Body of pancreas (tissue), 4 donors: ENCODE data around the gene TRAF1. TPM values are rescaled to one million over a fixed set of nuclear protein-coding genes. Genes with fewer than 3 reads are reported as not detected.
A peak's percentile ranks its signal among the peaks of the same experiment; 100 is the strongest.

ENCODE experiments used
- ATAC-seq: fragments of 150-250 bp; one replicate; pipeline ENCODE4 v1.9.1; 2016
- DNase-seq, 4 donors: peaks; one replicate each; pipeline ENCODE4 v3.0.0-alpha.2; 2019
- H3K27ac ChIP-seq, 4 donors: fragments of 200-600 bp; sonication (generic); 1 replicate in 3 of 4; 2 replicates in 1 of 4; pipeline versions ENCODE4 v1.5.1 to v1.6.1; 2016 to 2019; ENCODE audit warnings: mild to moderate bottlenecking in 1 of 4, mixed read lengths in 1 of 4, moderate library complexity in 1 of 4
- H3K27me3 ChIP-seq, 2 donors: fragments of 200-600 bp; sonication (generic); one replicate each; pipeline ENCODE4 v1.6.0; 2016; ENCODE audit warnings: mild to moderate bottlenecking in 1 of 2
- H3K36me3 ChIP-seq, 2 donors: fragments of 200-600 bp; sonication (generic); replicated peaks in 1 of 2; 2 replicates each; pipeline ENCODE4 v1.5.1; 2016; ENCODE audit warnings: low read depth in 2 of 2; ENCODE audit not compliant: insufficient read depth in 1 of 2
- H3K4me1 ChIP-seq: fragments of 200-600 bp; sonication (generic); one replicate; pipeline ENCODE4 v1.6.0; 2016
- H3K4me3 ChIP-seq, 2 donors: fragments of 200-600 bp; sonication (generic); 1 replicate in 1 of 2; 2 replicates in 1 of 2; pipeline ENCODE4 v1.5.1; 2016 to 2019
- H3K9me3 ChIP-seq, 3 donors: fragments of 200-600 bp; sonication (generic); 1 replicate in 2 of 3; 2 replicates in 1 of 3; pipeline ENCODE4 v1.5.1; 2016
- CTCF ChIP-seq, 7 experiments: fragments of 450-650 bp in 4 of 7; fragments of 200-600 bp in 3 of 7; sonication (generic) in 3 of 7; IDR thresholded peaks; one replicate each; pipeline ENCODE4 v1.5.1; 2016 to 2019; ENCODE audit warnings: antibody characterized with exemption in 7 of 7
- POLR2A ChIP-seq, 3 donors: fragments of 450-650 bp; IDR thresholded peaks; one replicate each; pipeline ENCODE4 v1.6.1; 2016; ENCODE audit warnings: antibody characterized with exemption in 3 of 3, mild to moderate bottlenecking in 2 of 3
- WGBS, 2 donors: methylation state at CpG; one replicate each; pipeline ENCODE4 v1.1.5; 2017; 5-methylcytosine and 5-hydroxymethylcytosine counted together
- intact Hi-C: fragments of 100-400 bp; cut with DNase I; formaldehyde crosslinking; loops from one replicate; pipeline ENCODE4 v1.15.1; 2023
- total RNA-seq, 2 donors: library from RNA; depleted of rRNA; stranded (reverse); fragments of >200 nt; gene quantifications; one replicate each; pipeline ENCODE4 v1.1.0, GENCODE V29; 2016

Gene TRAF1
- total RNA-seq, 2 donors from 2014 or later, result 4.4 to 8.2 TPM

GRCh38 chr9:120893611-120894307, 32.8 kb downstream of the TRAF1 start:
- no peak overlapping the region for H3K4me3 ChIP-seq
- H3K9me3 ChIP-seq, result no peaks in the 10 kb centered on the region
- 83 to 91% methylated on average over 7 to 12 of the region's 13 CpGs for WGBS, 2 donors
- ATAC-seq (no peak), DNase-seq (no peak)
- H3K27ac ChIP-seq, result no peak overlapping the region
- TF ChIP-seq CTCF (IDR thresholded peaks at IDR 0.05) (no peak), POLR2A (IDR thresholded peaks at IDR 0.05) (no peak)
- peaks cover 9% of the 10 kb centered on the region for H3K4me1 ChIP-seq
- no peaks in the 10 kb centered on the region for H3K36me3 ChIP-seq
- H3K27me3 ChIP-seq, result no peaks in the 10 kb centered on the region
- intact Hi-C loops, result no loop called here

- ATAC-seq (no peak), DNase-seq (peak in 1 of 4 donors; percentile 11)
- intact Hi-C loops, result no loop called here
- H3K36me3 ChIP-seq, result no peaks in the 10 kb centered on the region
- H3K4me1 ChIP-seq, result peaks cover 9% of the 10 kb centered on the region
- H3K27me3 ChIP-seq, result no peaks in the 10 kb centered on the region
- no peak overlapping the region for H3K27ac ChIP-seq
- no peak overlapping the region for H3K4me3 ChIP-seq
- H3K9me3 ChIP-seq, result no peaks in the 10 kb centered on the region
- no peak for TF ChIP-seq CTCF (IDR thresholded peaks at IDR 0.05)
- no peak for TF ChIP-seq POLR2A (IDR thresholded peaks at IDR 0.05)
- WGBS, 2 donors, result 77 to 89% methylated on average over 6 of the region's 6 CpGs
These were observed 33.6 kb downstream of the TRAF1 start for GRCh38 chr9:120892748-120893610.

GRCh38 chr9:120891884-120892747, 34.5 kb downstream of the TRAF1 start:
- Histone ChIP-seq H3K27me3 (no peaks in the 10 kb centered on the region), H3K36me3 (no peaks in the 10 kb centered on the region), H3K27ac (no peak overlapping the region), H3K4me3 (no peak overlapping the region), H3K4me1 (peaks cover 9% of the 10 kb centered on the region), H3K9me3 (no peaks in the 10 kb centered on the region)
- no peak for DNase-seq
- intact Hi-C loops, result no loop called here
- TF ChIP-seq POLR2A (IDR thresholded peaks at IDR 0.05) (no peak), CTCF (IDR thresholded peaks at IDR 0.05) (no peak)
- WGBS, 2 donors, result 71 to 82% methylated on average over 15 of the region's 15 CpGs
- no peak for ATAC-seq

- WGBS, 2 donors, result 59 to 75% methylated on average over 10 of the region's 10 CpGs
- no peak for TF ChIP-seq CTCF (IDR thresholded peaks at IDR 0.05)
- no peak for TF ChIP-seq POLR2A (IDR thresholded peaks at IDR 0.05)
- Histone ChIP-seq H3K4me3 (no peak overlapping the region), H3K4me1 (peaks cover 9% of the 10 kb centered on the region), H3K27ac (no peak overlapping the region), H3K9me3 (no peaks in the 10 kb centered on the region), H3K27me3 (no peaks in the 10 kb centered on the region), H3K36me3 (no peaks in the 10 kb centered on the region)
- ATAC-seq (no peak), DNase-seq (no peak)
- intact Hi-C loops, result no loop called here
These were observed 35.2 kb downstream of the TRAF1 start for GRCh38 chr9:120891245-120891883.
